Small intestine (tissue), 7 donors: ENCODE results near the gene NALCN. TPM values are rescaled to one million over a fixed set of nuclear protein-coding genes. Genes with fewer than 3 reads are reported as not detected.

Experiments
- DNase-seq, 2 donors: peaks; one replicate each; pipeline versions ENCODE4 v3.0.0 to v3.0.0-alpha.2; 2013
- FAIRE-seq: peaks from 2 replicates; lab custom pipeline; 2012; peaks lifted over from hg19 to GRCh38; lab: Jason Lieb, UNC
- H3K27ac ChIP-seq, 3 donors: one replicate each; pipeline ENCODE4 v1.5.1; 2013; ENCODE audit warnings: low read length in 2 of 3, mild to moderate bottlenecking in 2 of 3, control low read depth in 1 of 3, inconsistent platforms in 1 of 3, low read depth in 1 of 3, moderate library complexity in 1 of 3
- H3K27me3 ChIP-seq, 3 donors: one replicate each; pipeline ENCODE4 v1.6.1; 2013; ENCODE audit warnings: low read length in 3 of 3, inconsistent platforms in 1 of 3; ENCODE audit not compliant: control insufficient read depth in 3 of 3, insufficient read depth in 3 of 3
- H3K36me3 ChIP-seq, 3 donors: one replicate each; pipeline ENCODE4 v1.6.1; 2013; ENCODE audit warnings: low read length in 3 of 3, inconsistent platforms in 1 of 3, low read depth in 1 of 3, mild to moderate bottlenecking in 1 of 3, moderate library complexity in 1 of 3; ENCODE audit not compliant: control insufficient read depth in 3 of 3, insufficient read depth in 2 of 3
- H3K4me1 ChIP-seq, 3 donors: one replicate each; pipeline ENCODE4 v1.6.1; 2013; ENCODE audit warnings: low read length in 2 of 3, inconsistent platforms in 1 of 3, low read depth in 1 of 3, mild to moderate bottlenecking in 1 of 3, moderate library complexity in 1 of 3; ENCODE audit not compliant: control insufficient read depth in 3 of 3, insufficient read depth in 2 of 3
- H3K4me3 ChIP-seq, 3 donors: one replicate each; pipeline ENCODE4 v1.5.1; 2013; ENCODE audit warnings: low read length in 3 of 3, control low read depth in 1 of 3, inconsistent platforms in 1 of 3, low read depth in 1 of 3, mild to moderate bottlenecking in 1 of 3, moderate library complexity in 1 of 3
- H3K9me3 ChIP-seq, 2 donors: one replicate each; pipeline ENCODE4 v1.6.1; 2013; ENCODE audit warnings: low read depth in 1 of 2, low read length in 1 of 2; ENCODE audit not compliant: control insufficient read depth in 2 of 2, insufficient read depth in 1 of 2
- WGBS, 3 donors: extraction: QIAGEN DNeasy Blood & Tissue Kit; methylation state at CpG; one replicate each; pipeline ENCODE4 v1.1.7; 2013; 5-methylcytosine and 5-hydroxymethylcytosine counted together
- polyA plus RNA-seq, 4 donors: library from polyadenylated mRNA; stranded (reverse) in 3 of 4; unstranded in 1 of 4; fragments of 200-250 nt in 3 of 4; fragments of 120-200 nt in 1 of 4; gene quantifications; one replicate each; pipeline versions ENCODE4 v1.2.1 to v1.2.3, GENCODE V29; 2013
- donor health status: healthy with polysubstance abuse.
- donor health status: control.
- donor health status: control.
- donor health status: Bipolar disorder and iron deficiency.
- donor health status: healthy.

Gene NALCN
- polyA plus RNA-seq, 4 donors: 0.13 to 0.46 TPM; not detected in 2

- Histone ChIP-seq H3K4me3 (no peak overlapping the region), H3K4me1 (no peaks in the 10 kb centered on the region), H3K27ac (no peak overlapping the region), H3K36me3 (no peaks in the 10 kb centered on the region), H3K27me3 (no peaks in the 10 kb centered on the region), H3K9me3 (no peaks in the 10 kb centered on the region)
- FAIRE-seq (no peak), DNase-seq (no peak)
These were observed 205.0 kb downstream of the NALCN start for GRCh38 chr13:101211261-101211660.

GRCh38 chr13:101210774-101211173 is 205.5 kb downstream of the NALCN start:
- Histone ChIP-seq H3K27ac (no peak overlapping the region), H3K27me3 (no peaks in the 10 kb centered on the region), H3K4me3 (no peak overlapping the region), H3K9me3 (no peaks in the 10 kb centered on the region), H3K4me1 (no peaks in the 10 kb centered on the region), H3K36me3 (no peaks in the 10 kb centered on the region)
- WGBS, 3 donors: 87% methylated on average over 3 of the region's 3 CpGs
- no peak for DNase-seq
- FAIRE-seq: no peak

- FAIRE-seq (no peak), DNase-seq (no peak)
- Histone ChIP-seq H3K9me3 (no peaks in the 10 kb centered on the region), H3K4me1 (no peaks in the 10 kb centered on the region), H3K27ac (no peak overlapping the region), H3K27me3 (no peaks in the 10 kb centered on the region), H3K36me3 (no peaks in the 10 kb centered on the region), H3K4me3 (no peak overlapping the region)
- WGBS, 3 donors: 88 to 90% (median 89%) methylated on average over 4 of the region's 4 CpGs
These were observed 207.0 kb downstream of the NALCN start for GRCh38 chr13:101209206-101209893.

GRCh38 chr13:101205408-101205807 is 210.9 kb downstream of the NALCN start:
- FAIRE-seq (no peak), DNase-seq (no peak)
- no peak overlapping the region for H3K4me3 ChIP-seq
- H3K27ac ChIP-seq: no peak overlapping the region
- H3K36me3 ChIP-seq: no peaks in the 10 kb centered on the region
- no peaks in the 10 kb centered on the region for H3K9me3 ChIP-seq
- no peaks in the 10 kb centered on the region for H3K4me1 ChIP-seq
- H3K27me3 ChIP-seq: no peaks in the 10 kb centered on the region
- WGBS, 3 donors: 71 to 81% (median 77%) methylated on average over 2 of the region's 2 CpGs

- Histone ChIP-seq H3K9me3 (no peaks in the 10 kb centered on the region), H3K36me3 (no peaks in the 10 kb centered on the region), H3K27me3 (no peaks in the 10 kb centered on the region), H3K27ac (no peak overlapping the region), H3K4me3 (no peak overlapping the region), H3K4me1 (no peaks in the 10 kb centered on the region)
- FAIRE-seq (no peak), DNase-seq (no peak)
- 57 to 66% (median 59%) methylated on average over 1 of the region's 1 CpG for WGBS, 3 donors
These were observed 211.9 kb downstream of the NALCN start for GRCh38 chr13:101204270-101205020.

GRCh38 chr13:101202590-101202989 is 213.7 kb downstream of the NALCN start:
- 56 to 63% (median 63%) methylated on average over 6 of the region's 6 CpGs for WGBS, 3 donors

GRCh38 chr13:101190976-101191375 is 225.3 kb downstream of the NALCN start:
- Histone ChIP-seq H3K4me1 (no peaks in the 10 kb centered on the region), H3K27me3 (no peaks in the 10 kb centered on the region), H3K4me3 (no peak overlapping the region), H3K27ac (no peak overlapping the region), H3K9me3 (no peaks in the 10 kb centered on the region), H3K36me3 (no peaks in the 10 kb centered on the region)
- FAIRE-seq (no peak), DNase-seq (no peak)
- WGBS, 3 donors: 69 to 79% (median 77%) methylated on average over 3 of the region's 3 CpGs

More at GRCh38 chr13:101202590-101202989, 213.7 kb downstream of the NALCN start:
- no peak for FAIRE-seq
- DNase-seq: no peak
- no peaks in the 10 kb centered on the region for H3K4me1 ChIP-seq
- no peak overlapping the region for H3K27ac ChIP-seq
- H3K36me3 ChIP-seq: no peaks in the 10 kb centered on the region
- no peaks in the 10 kb centered on the region for H3K9me3 ChIP-seq
- H3K27me3 ChIP-seq: no peaks in the 10 kb centered on the region
- H3K4me3 ChIP-seq: no peak overlapping the region

GRCh38 chr13:101190337-101190736 is 226.0 kb downstream of the NALCN start:
- Histone ChIP-seq H3K4me1 (no peaks in the 10 kb centered on the region), H3K36me3 (no peaks in the 10 kb centered on the region), H3K27ac (no peak overlapping the region), H3K9me3 (no peaks in the 10 kb centered on the region), H3K4me3 (no peak overlapping the region), H3K27me3 (no peaks in the 10 kb centered on the region)
- DNase-seq (no peak), FAIRE-seq (no peak)
- WGBS, 3 donors: 87 to 92% (median 91%) methylated on average over 3 of the region's 3 CpGs
